ENCODE measurements around the gene PITPNB. TPM values are rescaled to one million over a fixed set of nuclear protein-coding genes. Genes with fewer than 3 reads are reported as not detected.

Gene PITPNB
- total and polyA plus RNA-seq, 3 donors from 2014 or later = 39.9 to 49.4 (median 41.9) TPM

DNA sequence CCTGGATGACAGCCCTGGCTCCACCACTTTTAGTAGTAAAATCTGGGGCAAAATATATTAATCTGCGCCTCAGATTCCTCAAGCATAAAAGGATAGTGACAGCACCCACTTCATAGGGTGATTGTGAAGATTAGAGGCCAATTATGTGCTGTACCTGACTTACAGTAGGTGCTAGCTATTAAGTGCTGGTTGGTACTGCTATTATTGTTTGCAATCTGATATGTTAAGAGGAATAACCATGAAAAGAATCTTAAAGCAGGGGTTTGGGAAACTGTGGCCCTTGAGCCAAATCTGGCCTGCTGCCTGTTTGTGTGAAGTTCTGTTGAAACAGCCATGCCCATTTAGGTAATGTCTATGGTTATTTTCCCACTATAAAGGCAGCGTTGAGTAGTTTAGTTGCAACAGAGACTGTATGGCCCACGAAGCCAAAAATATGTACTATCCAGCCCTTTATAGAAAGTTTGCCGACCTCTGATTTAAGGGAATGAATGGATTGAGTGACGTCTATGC, 72.8 kb downstream of the PITPNB start:
- TF ChIP-seq CTCF (IDR thresholded peaks at IDR 0.05) (no peak), POLR2A (IDR thresholded peaks at IDR 0.05) (no peak)
- WGBS, 2 donors = 85 to 93% methylated on average over 5 of the region's 5 CpGs
- H3K27me3 ChIP-seq = no peaks in the 10 kb centered on the region
- peaks cover 25% of the 10 kb centered on the region for H3K4me1 ChIP-seq
- H3K4me3 ChIP-seq = no peak overlapping the region
- H3K9me3 ChIP-seq = no peaks in the 10 kb centered on the region
- H3K27ac ChIP-seq = no peak overlapping the region
- DNase-seq = no peak
- intact Hi-C loops (cut with DNase I; ENCODE audit: low total_unique reads) = no loop called here
- no peaks in the 10 kb centered on the region for H3K36me3 ChIP-seq (ENCODE audit: low read depth, missing control alignments)

- TF ChIP-seq POLR2A (IDR thresholded peaks at IDR 0.05) (no peak), CTCF (IDR thresholded peaks at IDR 0.05) (no peak)
- 64 to 89% methylated on average over 7 of the region's 7 CpGs for WGBS, 2 donors
- no peaks in the 10 kb centered on the region for H3K9me3 ChIP-seq
- H3K27ac ChIP-seq = no peak overlapping the region
- DNase-seq = no peak
- H3K4me3 ChIP-seq = no peak overlapping the region
- peaks cover 24% of the 10 kb centered on the region for H3K4me1 ChIP-seq
- intact Hi-C loops (cut with DNase I; ENCODE audit: low total_unique reads) = no loop called here
- no peaks in the 10 kb centered on the region for H3K36me3 ChIP-seq (ENCODE audit: low read depth, missing control alignments)
- no peaks in the 10 kb centered on the region for H3K27me3 ChIP-seq
Observed at GRCh38 chr22:27845644-27846043, 73.4 kb downstream of the PITPNB start.

DNA sequence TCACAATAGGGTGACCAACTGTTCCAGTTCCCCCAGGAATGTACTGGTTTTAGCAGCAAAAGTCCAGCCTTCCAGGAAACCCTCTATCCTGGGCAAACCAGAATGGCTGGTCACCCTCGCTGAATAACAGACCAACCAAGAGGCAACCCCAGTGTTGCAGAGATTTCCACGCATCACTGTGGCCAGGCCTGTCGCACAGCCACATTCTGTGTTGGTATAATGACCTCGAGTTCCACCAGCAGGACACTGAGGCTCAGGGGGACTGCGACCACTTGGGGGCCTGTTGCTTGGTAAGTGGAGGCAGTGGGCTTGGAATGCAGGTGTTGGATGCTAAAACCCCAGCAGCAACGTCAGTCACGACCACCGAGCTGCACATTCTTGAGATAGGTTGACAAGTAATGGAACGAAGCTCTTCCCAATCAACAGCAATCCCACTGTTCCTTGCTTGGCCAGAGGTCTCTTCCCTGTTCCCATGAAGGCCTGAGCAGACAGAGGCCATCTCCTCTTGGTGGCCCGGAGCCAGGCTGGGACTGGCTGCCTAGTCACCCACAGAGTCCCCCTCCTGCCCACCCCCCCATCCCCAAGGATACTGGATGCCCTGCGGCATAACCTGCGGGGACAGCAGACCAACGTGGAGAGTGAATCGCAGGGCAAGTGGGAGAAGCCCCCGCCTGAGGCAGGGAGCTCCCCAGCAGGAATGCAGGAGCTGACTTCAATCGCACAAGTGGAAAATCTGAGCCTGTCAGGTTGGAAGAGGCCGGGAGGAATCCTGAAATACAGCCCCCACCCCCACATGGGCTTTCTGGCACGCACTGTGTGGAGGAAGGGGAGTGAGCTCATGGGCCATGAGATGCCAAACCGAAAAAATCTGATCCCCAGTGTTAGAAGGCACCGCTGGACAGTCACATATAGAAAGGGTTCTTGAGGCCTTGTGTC, 74.1 kb downstream of the PITPNB start:
- DNase-seq = no peak
- Histone ChIP-seq H3K4me1 (peaks cover 17% of the 10 kb centered on the region), H3K36me3 (ENCODE audit: low read depth, missing control alignments) (no peaks in the 10 kb centered on the region), H3K9me3 (no peaks in the 10 kb centered on the region), H3K27me3 (no peaks in the 10 kb centered on the region), H3K27ac (no peak overlapping the region), H3K4me3 (no peak overlapping the region)
- WGBS, 2 donors = 71 to 86% methylated on average over 14 to 20 of the region's 20 CpGs
- intact Hi-C loops (cut with DNase I; ENCODE audit: low total_unique reads) = no loop called here
- no peak for TF ChIP-seq POLR2A (IDR thresholded peaks at IDR 0.05)
- TF ChIP-seq CTCF (IDR thresholded peaks at IDR 0.05) = no peak

DNA sequence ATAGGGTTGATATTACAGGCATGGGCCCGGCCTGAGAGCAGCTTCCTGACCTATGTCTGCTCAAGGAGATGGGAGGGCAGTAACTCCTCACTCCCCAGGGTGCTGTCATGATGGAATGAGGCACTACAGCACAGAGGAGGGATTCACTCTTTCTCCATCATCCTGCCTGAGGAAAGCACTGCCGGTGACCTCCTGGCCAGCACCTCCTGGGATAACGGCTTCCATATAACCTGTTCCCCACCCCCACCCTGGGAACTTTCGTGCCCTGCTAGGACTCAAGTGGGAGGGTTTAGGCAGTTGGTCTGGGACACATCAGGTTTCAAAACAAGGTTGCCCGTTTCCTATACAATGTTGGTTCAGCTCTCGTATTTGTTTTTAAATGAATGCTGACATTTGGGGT, 74.8 kb downstream of the PITPNB start:
- intact Hi-C loops (cut with DNase I; ENCODE audit: low total_unique reads) = no loop called here
- H3K4me3 ChIP-seq = no peak overlapping the region
- peak; percentile 8 for DNase-seq
- 85 to 90% methylated on average over 5 to 6 of the region's 6 CpGs for WGBS, 2 donors
- H3K9me3 ChIP-seq = no peaks in the 10 kb centered on the region
- TF ChIP-seq CTCF (IDR thresholded peaks at IDR 0.05) = no peak
- TF ChIP-seq POLR2A (IDR thresholded peaks at IDR 0.05) = no peak
- H3K4me1 ChIP-seq = peaks cover 11% of the 10 kb centered on the region
- no peaks in the 10 kb centered on the region for H3K27me3 ChIP-seq
- H3K27ac ChIP-seq = no peak overlapping the region
- no peaks in the 10 kb centered on the region for H3K36me3 ChIP-seq (ENCODE audit: low read depth, missing control alignments)

Measured in testis (tissue), 3 donors.